NB4 (cell line): ENCODE data around the gene GPSM1.

ENCODE experiments used
- MYC ChIP-seq: IDR thresholded peaks from 2 replicates; pipeline ENCODE4 v1.6.1; 2011; ENCODE audit warnings: low read depth, low read length
- POLR2A ChIP-seq: IDR thresholded peaks from 2 replicates; pipeline ENCODE4 v1.6.1; 2011; ENCODE audit warnings: mild to moderate bottlenecking; ENCODE audit not compliant: insufficient read length; ENCODE audit errors: extremely low read depth
- TF ChIP-seq, protein P1 (sequence below): IDR thresholded peaks from one replicate; pipeline ENCODE4 v1.5.1; 2012; ENCODE audit warnings: low read depth, low read length
- TF ChIP-seq, protein P2 (sequence below): IDR thresholded peaks from 2 replicates; pipeline ENCODE4 v1.6.1; 2011; ENCODE audit warnings: low read depth, low read length

DNA sequence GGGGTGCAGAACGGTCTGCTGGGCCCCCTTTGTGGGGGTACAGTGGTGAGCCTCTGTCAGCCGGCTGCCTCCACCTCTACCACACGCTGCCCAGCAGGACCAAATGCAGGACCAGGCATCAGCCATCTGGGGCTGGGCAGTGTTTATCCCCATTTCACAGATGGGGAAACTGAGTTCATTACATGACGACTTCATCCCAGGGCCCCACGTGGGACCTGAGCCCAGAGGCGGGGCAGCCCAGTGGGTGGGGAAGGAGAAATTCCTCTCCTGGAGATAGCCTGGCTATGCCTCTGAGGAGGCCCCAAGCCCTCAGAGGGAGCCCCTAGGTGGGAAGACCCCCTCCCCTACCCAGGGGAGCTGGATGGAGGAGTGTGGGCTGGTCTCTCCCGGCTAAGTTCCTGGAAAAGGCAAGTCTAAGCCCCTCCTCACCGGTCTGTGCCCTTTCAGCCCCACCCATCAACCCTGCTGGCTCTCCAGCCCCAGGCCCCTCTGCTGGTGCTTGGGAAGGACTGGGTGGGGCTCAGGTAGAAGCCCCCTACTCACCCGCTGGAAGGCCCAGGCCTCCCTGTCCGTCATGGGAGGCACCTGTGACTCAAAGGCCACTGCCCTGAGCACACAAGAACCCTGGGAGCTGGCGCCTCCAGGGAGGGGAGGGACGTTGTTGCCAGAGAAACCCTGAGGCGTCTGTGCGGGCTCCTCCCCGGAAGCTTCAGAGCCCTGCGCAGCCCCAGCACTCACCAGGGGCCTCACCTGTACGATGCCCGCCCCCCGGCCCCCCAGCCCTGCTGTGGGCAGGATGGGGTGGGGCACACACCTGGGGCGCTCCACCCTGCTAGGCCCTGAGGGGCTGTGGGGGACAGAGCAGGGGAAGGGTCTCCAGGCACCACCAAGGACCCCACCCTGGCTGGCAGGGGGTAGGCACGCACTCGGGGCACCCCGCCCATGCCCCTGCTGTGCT lies 16.0 kb upstream of the GPSM1 start:
- TF ChIP-seq, protein P1, sequence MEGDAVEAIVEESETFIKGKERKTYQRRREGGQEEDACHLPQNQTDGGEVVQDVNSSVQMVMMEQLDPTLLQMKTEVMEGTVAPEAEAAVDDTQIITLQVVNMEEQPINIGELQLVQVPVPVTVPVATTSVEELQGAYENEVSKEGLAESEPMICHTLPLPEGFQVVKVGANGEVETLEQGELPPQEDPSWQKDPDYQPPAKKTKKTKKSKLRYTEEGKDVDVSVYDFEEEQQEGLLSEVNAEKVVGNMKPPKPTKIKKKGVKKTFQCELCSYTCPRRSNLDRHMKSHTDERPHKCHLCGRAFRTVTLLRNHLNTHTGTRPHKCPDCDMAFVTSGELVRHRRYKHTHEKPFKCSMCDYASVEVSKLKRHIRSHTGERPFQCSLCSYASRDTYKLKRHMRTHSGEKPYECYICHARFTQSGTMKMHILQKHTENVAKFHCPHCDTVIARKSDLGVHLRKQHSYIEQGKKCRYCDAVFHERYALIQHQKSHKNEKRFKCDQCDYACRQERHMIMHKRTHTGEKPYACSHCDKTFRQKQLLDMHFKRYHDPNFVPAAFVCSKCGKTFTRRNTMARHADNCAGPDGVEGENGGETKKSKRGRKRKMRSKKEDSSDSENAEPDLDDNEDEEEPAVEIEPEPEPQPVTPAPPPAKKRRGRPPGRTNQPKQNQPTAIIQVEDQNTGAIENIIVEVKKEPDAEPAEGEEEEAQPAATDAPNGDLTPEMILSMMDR = no peak
- no peak for TF ChIP-seq POLR2A
- no peak for TF ChIP-seq MYC
- TF ChIP-seq, protein P2, sequence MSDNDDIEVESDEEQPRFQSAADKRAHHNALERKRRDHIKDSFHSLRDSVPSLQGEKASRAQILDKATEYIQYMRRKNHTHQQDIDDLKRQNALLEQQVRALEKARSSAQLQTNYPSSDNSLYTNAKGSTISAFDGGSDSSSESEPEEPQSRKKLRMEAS = no peak
